H1 (cell line): Measurements from ENCODE around the gene KCNQ1OT1. TPM values are rescaled to one million over a fixed set of nuclear protein-coding genes. Genes with fewer than 3 reads are reported as not detected.

Source experiments
- CTCF ChIA-PET: fragments of 300-600 bp; sonication (Branson Sonifier 250); formaldehyde crosslinking; loops from one replicate; lab custom pipeline; 2021; ENCODE audit not compliant: partially characterized antibody; lab: Charles Lee
- POLR2A ChIA-PET: fragments of 300-600 bp; sonication (Branson Sonifier 250); formaldehyde crosslinking; loops from one replicate; lab custom pipeline; 2021; ENCODE audit warnings: inconsistent platforms; ENCODE audit not compliant: partially characterized antibody; lab: Charles Lee
- DNase-seq, 2 experiments: peaks; one replicate each; pipeline versions ENCODE4 v3.0.0 to v3.0.0-alpha.2; 2010 to 2022; ENCODE audit warnings: low spot score in 2 of 2, low read depth in 1 of 2, mixed read lengths in 1 of 2
- FAIRE-seq: peaks from 2 replicates; lab custom pipeline; 2011; peaks lifted over from hg19 to GRCh38; lab: Jason Lieb, UNC
- H2AFZ ChIP-seq: 2 replicates; pipeline ENCODE4 v1.8.1; 2012; ENCODE audit warnings: low read length, inconsistent platforms
- H2AK5ac ChIP-seq: 2 replicates; pipeline ENCODE4 v1.6.1; 2013; ENCODE audit warnings: low read depth, low read length
- H2BK120ac ChIP-seq: replicated peaks from 2 replicates; pipeline ENCODE3; 2013; ENCODE audit warnings: low read depth, low read length, inconsistent platforms
- H2BK12ac ChIP-seq: 2 replicates; pipeline ENCODE4 v1.6.1; 2013; ENCODE audit warnings: low read depth, low read length
- H2BK15ac ChIP-seq: 2 replicates; pipeline ENCODE4 v1.6.1; 2013; ENCODE audit warnings: low read length
- H2BK20ac ChIP-seq: 2 replicates; pipeline ENCODE4 v1.6.1; 2013; ENCODE audit warnings: low read length
- H2BK5ac ChIP-seq: 2 replicates; pipeline ENCODE4 v1.6.1; 2013; ENCODE audit warnings: low read depth, low read length
- H3K14ac ChIP-seq: 2 replicates; pipeline ENCODE4 v1.6.1; 2013; ENCODE audit warnings: inconsistent platforms; ENCODE audit not compliant: insufficient read length
- H3K18ac ChIP-seq: 2 replicates; pipeline ENCODE4 v1.6.1; 2013; ENCODE audit warnings: low read length; ENCODE audit errors: extremely low read depth
- H3K23ac ChIP-seq: 2 replicates; pipeline ENCODE4 v1.6.1; 2013; ENCODE audit warnings: inconsistent platforms; ENCODE audit not compliant: insufficient read length
- H3K23me2 ChIP-seq: 2 replicates; pipeline ENCODE4 v1.6.1; 2013; ENCODE audit warnings: low read depth, low read length
- H3K27ac ChIP-seq: 2 replicates; pipeline ENCODE4 v1.6.1; 2011; ENCODE audit warnings: low read depth, low read length, inconsistent platforms
- H3K27me3 ChIP-seq, 4 experiments: replicated peaks in 1 of 4; 1 replicate in 1 of 4; 2 replicates in 3 of 4; pipeline versions ENCODE4 v1.6.1 to v1.8.1; 2011 to 2013; ENCODE audit warnings: low read length in 3 of 4, mild to moderate bottlenecking in 3 of 4, inconsistent platforms in 2 of 4, mixed read lengths in 2 of 4, moderate library complexity in 1 of 4; ENCODE audit not compliant: control insufficient read depth in 3 of 4, insufficient read depth in 3 of 4; ENCODE audit errors: extremely low read depth in 1 of 4
- H3K36me3 ChIP-seq, 4 experiments: 2 replicates each; pipeline versions ENCODE4 v1.6.1 to v1.8.1; 2011 to 2013; ENCODE audit warnings: mild to moderate bottlenecking in 4 of 4, low read length in 3 of 4, moderate library complexity in 2 of 4, control low read depth in 1 of 4, inconsistent platforms in 1 of 4; ENCODE audit not compliant: insufficient read depth in 4 of 4, control insufficient read depth in 2 of 4
- H3K4ac ChIP-seq: replicated peaks from 2 replicates; pipeline ENCODE3; 2013; ENCODE audit warnings: low read length, low read depth, mixed read lengths, inconsistent platforms; ENCODE audit not compliant: insufficient read length
- H3K4me1 ChIP-seq, 4 experiments: replicated peaks in 1 of 4; 1 replicate in 1 of 4; 2 replicates in 3 of 4; pipeline versions ENCODE4 v1.6.1 to v1.8.1; 2011 to 2013; ENCODE audit warnings: low read length in 3 of 4, inconsistent platforms in 2 of 4, mixed read lengths in 1 of 4; ENCODE audit not compliant: insufficient read depth in 4 of 4, control insufficient read depth in 3 of 4
- H3K4me2 ChIP-seq, 2 experiments: 2 replicates each; pipeline versions ENCODE4 v1.6.1 to v1.8.1; 2011 to 2013; ENCODE audit warnings: low read depth in 2 of 2, low read length in 2 of 2, control low read depth in 1 of 2, inconsistent platforms in 1 of 2, mild to moderate bottlenecking in 1 of 2; ENCODE audit not compliant: insufficient read depth in 1 of 2
- H3K4me3 ChIP-seq, 4 experiments: fragments of 200-600, 300-600 bp in 1 of 4; sonication (generic), shearing (Covaris generic), sonication (Bioruptor Twin) in 1 of 4; 2 replicates each; pipeline versions ENCODE4 v1.5.1 to v1.8.1; 2011 to 2016; ENCODE audit warnings: low read length in 4 of 4, low read depth in 3 of 4, control low read depth in 2 of 4, inconsistent platforms in 2 of 4, mild to moderate bottlenecking in 2 of 4, mixed read lengths in 1 of 4, moderate library complexity in 1 of 4; ENCODE audit not compliant: insufficient read depth in 2 of 4; ENCODE audit errors: extremely low read depth in 1 of 4
- H3K56ac ChIP-seq: replicated peaks from 2 replicates; pipeline ENCODE3; 2013; ENCODE audit warnings: low read depth, mild to moderate bottlenecking, mixed read lengths, low read length, inconsistent platforms; ENCODE audit not compliant: insufficient read length
- H3K79me1 ChIP-seq: 2 replicates; pipeline ENCODE4 v1.6.1; 2013; ENCODE audit warnings: low read depth, low read length, control low read depth
- H3K79me2 ChIP-seq, 2 experiments: 2 replicates each; pipeline versions ENCODE4 v1.6.1 to v1.8.1; 2012 to 2013; ENCODE audit warnings: low read length in 2 of 2, mild to moderate bottlenecking in 2 of 2, inconsistent platforms in 1 of 2; ENCODE audit not compliant: insufficient read depth in 2 of 2, control insufficient read depth in 1 of 2
- H3K9ac ChIP-seq, 4 experiments: replicated peaks in 1 of 4; 1 replicate in 1 of 4; 2 replicates in 3 of 4; pipeline versions ENCODE4 v1.6.1 to v1.8.1; 2011 to 2013; ENCODE audit warnings: low read depth in 3 of 4, low read length in 3 of 4, control low read depth in 2 of 4, mild to moderate bottlenecking in 2 of 4, moderate library complexity in 2 of 4, inconsistent platforms in 1 of 4; ENCODE audit errors: extremely low read depth in 1 of 4
- H3K9me3 ChIP-seq, 2 experiments: 2 replicates each; pipeline versions ENCODE4 v1.6.1 to v1.8.1; 2012 to 2013; ENCODE audit warnings: mild to moderate bottlenecking in 2 of 2, moderate library complexity in 2 of 2, control low read depth in 1 of 2, inconsistent platforms in 1 of 2, low read depth in 1 of 2, low read length in 1 of 2, mixed read lengths in 1 of 2; ENCODE audit not compliant: insufficient read depth in 2 of 2
- H4K20me1 ChIP-seq, 2 experiments: replicated peaks in 1 of 2; 2 replicates each; pipeline versions ENCODE3 to v1.8.1; 2011 to 2013; ENCODE audit warnings: inconsistent platforms in 2 of 2, low read length in 2 of 2, mild to moderate bottlenecking in 1 of 2; ENCODE audit not compliant: insufficient read depth in 2 of 2, control insufficient read depth in 1 of 2
- H4K5ac ChIP-seq: 2 replicates; pipeline ENCODE4 v1.6.1; 2013; ENCODE audit warnings: low read length, low read depth, mixed read lengths, inconsistent platforms; ENCODE audit not compliant: insufficient read length
- H4K8ac ChIP-seq: 2 replicates; pipeline ENCODE4 v1.8.0; 2013; ENCODE audit warnings: mild to moderate bottlenecking, moderate library complexity, low read length, inconsistent platforms; ENCODE audit not compliant: insufficient read depth; ENCODE audit errors: extremely low read depth
- H4K91ac ChIP-seq: replicated peaks from 2 replicates; pipeline ENCODE3; 2013; ENCODE audit warnings: low read length, mixed read lengths, inconsistent platforms; ENCODE audit not compliant: insufficient read length
- ASH2L ChIP-seq: fragments of 200-600, 300-600 bp; sonication (generic); IDR thresholded peaks from one replicate; pipeline ENCODE4 v1.7.1; 2017; ENCODE audit warnings: low read length
- CBX5 ChIP-seq: fragments of 300-800, 300-1000 bp; sonication (generic); IDR thresholded peaks from 2 replicates; pipeline ENCODE4 v1.7.1; 2016; ENCODE audit warnings: antibody characterized with exemption, low read length, low read depth
- CREB1 ChIP-seq: IDR thresholded peaks from 2 replicates; pipeline ENCODE4 v1.6.1; 2012; ENCODE audit warnings: inconsistent platforms
- HDAC2 ChIP-seq, 2 experiments: fragments of 300-600 bp in 1 of 2; sonication (generic) in 1 of 2; IDR thresholded peaks; 2 replicates each; pipeline ENCODE4 v1.6.1; 2011 to 2012; ENCODE audit warnings: low read depth in 2 of 2, low read length in 2 of 2, mild to moderate bottlenecking in 2 of 2, moderate library complexity in 2 of 2, borderline replicate concordance in 1 of 2, inconsistent platforms in 1 of 2
- POLR2A ChIP-seq, 2 experiments: IDR thresholded peaks; 1 replicate in 1 of 2; 2 replicates in 1 of 2; pipeline ENCODE4 v1.6.1; 2011; ENCODE audit warnings: low read depth in 2 of 2, low read length in 2 of 2, mild to moderate bottlenecking in 2 of 2; ENCODE audit errors: control extremely low read depth in 1 of 2
- SP4 ChIP-seq: IDR thresholded peaks from 2 replicates; pipeline ENCODE4 v1.6.1; 2012; ENCODE audit warnings: low read length, inconsistent platforms
- TAF1 ChIP-seq: IDR thresholded peaks from 2 replicates; pipeline ENCODE4 v1.6.1; 2011; ENCODE audit warnings: mild to moderate bottlenecking, low read depth, low read length
- TEAD4 ChIP-seq: IDR thresholded peaks from 2 replicates; pipeline ENCODE4 v1.6.1; 2012; ENCODE audit warnings: low read depth, low read length, inconsistent platforms, mixed read lengths
- WGBS, 2 experiments: shearing (Covaris generic) in 1 of 2; methylation state at CpG; one replicate each; pipeline versions ENCODE4 v1.1.6 to v1.1.7; 2013 to 2015; ENCODE audit warnings: low lambda C conversion rate in 2 of 2, mixed read lengths in 2 of 2, inconsistent platforms in 1 of 2, low coverage in 1 of 2, missing lambda C conversion rate in 1 of 2; ENCODE audit not compliant: insufficient replicate concordance in 2 of 2, insufficient coverage in 1 of 2, insufficient read length in 1 of 2; ENCODE audit errors: extremely low coverage in 1 of 2, missing lambda C conversion rate in 1 of 2; 5-methylcytosine and 5-hydroxymethylcytosine counted together
- polyA plus RNA-seq, 7 experiments: library from polyadenylated mRNA; depleted of rRNA in 3 of 7; stranded (reverse) in 5 of 7; unstranded in 2 of 7; fragments of >200 nt in 5 of 7; fragments of 200-250 nt in 2 of 7; gene quantifications; 1 replicate in 5 of 7; 2 replicates in 1 of 7; 4 replicates in 1 of 7; pipeline versions ENCODE4 v1.2.1 to v1.2.3, GENCODE V29; 2011 to 2013; ENCODE audit warnings: missing spikeins in 2 of 7, mixed read lengths in 2 of 7
- total RNA-seq: library from RNA; stranded (reverse); fragmentation: NEBNext Ultra II Directional; extraction: Animal tissue kit (Norgen Biotek cat#: 25700); gene quantifications from 2 replicates; pipeline ENCODE4 v1.2.1, GENCODE V29; 2021
- TF ChIP-seq, protein P1 (sequence below): IDR thresholded peaks from 2 replicates; pipeline ENCODE4 v1.6.1; 2012; ENCODE audit warnings: inconsistent platforms

KCNQ1OT1 gene
- total and polyA plus RNA-seq, 2 of the 8 experiments (the other 6 are each of a cell fraction or from before 2014, with no cell fraction given), result 0.21 to 1.2 TPM

- Histone ChIP-seq H3K9me3 (no peaks in the 10 kb centered on the region), H3K9ac (no peak overlapping the region), H3K4ac (no peak overlapping the region), H2BK20ac (no peak overlapping the region), H3K4me1 (peaks cover 0 to 4% (median 0%) of the 10 kb centered on the region in 4 experiments; a peak in 1 of 7 replicates), H4K91ac (no peak overlapping the region), H3K18ac (no peak overlapping the region), H3K79me1 (no peaks in the 10 kb centered on the region), H3K4me3 (no peak overlapping the region), H3K56ac (no peak overlapping the region), H2AK5ac (no peak overlapping the region), H3K14ac (no peak overlapping the region), H3K27me3 (peaks cover 0 to 26% (median 22%) of the 10 kb centered on the region in 4 experiments; a peak in 6 of 7 replicates), H2BK120ac (no peak overlapping the region), H3K4me2 (no peak overlapping the region), H3K36me3 (no peaks in the 10 kb centered on the region), H3K23me2 (no peaks in the 10 kb centered on the region), H4K8ac (no peak overlapping the region; the same call in 1 of the 2 replicates), H2BK15ac (no peak overlapping the region), H4K5ac (no peak overlapping the region), H4K20me1 (peaks cover 0 to 2% of the 10 kb centered on the region in 2 experiments), H2AFZ (no peak overlapping the region), H3K79me2 (no peaks in the 10 kb centered on the region), H3K27ac (no peak overlapping the region), H3K23ac (no peak overlapping the region), H2BK5ac (no peak overlapping the region), H2BK12ac (no peak overlapping the region)
- ChIA-PET CTCF (interaction anchor here (1.0 kb wide), 1 partner anchor 184 kb away, joined by 3 read pairs; no protein-coding TSS in a partner anchor), POLR2A (no interaction called here)
- no peak for FAIRE-seq
- WGBS, 2 experiments, result 89% methylated on average over 9 of the region's 12 CpGs; no CpG with 5 or more reads in 1 of the 2 experiments
- TF ChIP-seq TAF1 (no peak), HDAC2 (IDR thresholded peaks at IDR 0.05; ENCODE audit: borderline replicate concordance in 1 of 2, low read depth in 2 of 2, low read length in 2 of 2) (no peak), CBX5 (no peak), POLR2A (IDR thresholded peaks at IDR 0.05; ENCODE audit: control extremely low read depth in 1 of 2, low read depth in 2 of 2, low read length in 2 of 2) (no peak), CREB1 (no peak), TEAD4 (no peak), ASH2L (no peak), SP4 (no peak)
- TF ChIP-seq, protein P1, sequence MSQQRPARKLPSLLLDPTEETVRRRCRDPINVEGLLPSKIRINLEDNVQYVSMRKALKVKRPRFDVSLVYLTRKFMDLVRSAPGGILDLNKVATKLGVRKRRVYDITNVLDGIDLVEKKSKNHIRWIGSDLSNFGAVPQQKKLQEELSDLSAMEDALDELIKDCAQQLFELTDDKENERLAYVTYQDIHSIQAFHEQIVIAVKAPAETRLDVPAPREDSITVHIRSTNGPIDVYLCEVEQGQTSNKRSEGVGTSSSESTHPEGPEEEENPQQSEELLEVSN, result no peak
- no peak for DNase-seq
Observed at GRCh38 chr11:2735053-2735589, 35.3 kb upstream of the KCNQ1OT1 start.
